Measurements from ENCODE around the gene GPAT3.
"Not testable (repeated sequence)": the region's sequence is repeated elsewhere in the genome, so short reads cannot be mapped to it uniquely, and the experiment has no call there.

GPAT3 gene

GRCh38 chr4:83503974-83504373, 31.9 kb upstream of the GPAT3 start:
- H3K4me2 ChIP-seq (ENCODE audit: low read length), result no peak overlapping the region
- no peaks in the 10 kb centered on the region for H3K27me3 ChIP-seq (ENCODE audit: control insufficient read depth, low read length)
- TF ChIP-seq CTCF (IDR thresholded peaks at IDR 0.05; ENCODE audit: low read depth, low read length, poor library complexity, severe bottlenecking) (no peak), EZH2phosphoT487 (IDR thresholded peaks at IDR 0.05; ENCODE audit: borderline replicate concordance, low read length) (no peak)
- no peaks in the 10 kb centered on the region for H3K9me3 ChIP-seq (ENCODE audit: control insufficient read depth, insufficient read depth, low read length)
- H3F3A ChIP-seq (ENCODE audit: control insufficient read depth, insufficient read depth), result no peaks in the 10 kb centered on the region
- no peaks in the 10 kb centered on the region for H4K20me1 ChIP-seq (ENCODE audit: control insufficient read depth, insufficient read depth, low read depth, low read length)
- no peaks in the 10 kb centered on the region for H3K9me2 ChIP-seq (replicated peaks; ENCODE audit: control insufficient read depth, low read length)
- no peaks in the 10 kb centered on the region for H3K36me3 ChIP-seq (ENCODE audit: control insufficient read depth, low read length)
- peaks cover 8% of the 10 kb centered on the region; the same call in 1 of the 2 replicates for H3K4me1 ChIP-seq (ENCODE audit: control insufficient read depth, low read length)
- no peak overlapping the region for H3K4me3 ChIP-seq (ENCODE audit: low read length)
- H3K79me2 ChIP-seq (ENCODE audit: control insufficient read depth, low read length), result no peaks in the 10 kb centered on the region
- H3K27ac ChIP-seq (ENCODE audit: low read depth, low read length), result no peak overlapping the region

- Histone ChIP-seq H3K4me2 (ENCODE audit: low read length) (no peak overlapping the region), H3K27ac (ENCODE audit: low read depth, low read length) (no peak overlapping the region), H3K79me2 (ENCODE audit: control insufficient read depth, low read length) (no peaks in the 10 kb centered on the region), H3K4me3 (ENCODE audit: low read length) (no peak overlapping the region), H4K20me1 (ENCODE audit: control insufficient read depth, insufficient read depth, low read depth, low read length) (no peaks in the 10 kb centered on the region), H3K36me3 (ENCODE audit: control insufficient read depth, low read length) (no peaks in the 10 kb centered on the region), H3K4me1 (ENCODE audit: control insufficient read depth, low read length) (peaks cover 8% of the 10 kb centered on the region; the same call in 1 of the 2 replicates), H3F3A (ENCODE audit: control insufficient read depth, insufficient read depth) (no peaks in the 10 kb centered on the region), H3K9me3 (ENCODE audit: control insufficient read depth, insufficient read depth, low read length) (no peaks in the 10 kb centered on the region), H3K9me2 (replicated peaks; ENCODE audit: control insufficient read depth, low read length) (no peaks in the 10 kb centered on the region), H3K27me3 (ENCODE audit: control insufficient read depth, low read length) (no peaks in the 10 kb centered on the region)
- no peak for TF ChIP-seq EZH2phosphoT487 (IDR thresholded peaks at IDR 0.05; ENCODE audit: borderline replicate concordance, low read length)
- no peak for TF ChIP-seq CTCF (IDR thresholded peaks at IDR 0.05; ENCODE audit: low read depth, low read length, poor library complexity, severe bottlenecking)
Observed at GRCh38 chr4:83504503-83504902, 31.4 kb upstream of the GPAT3 start.

GRCh38 chr4:83504996-83505395, 30.9 kb upstream of the GPAT3 start:
- Histone ChIP-seq H4K20me1 (ENCODE audit: control insufficient read depth, insufficient read depth, low read depth, low read length) (no peaks in the 10 kb centered on the region), H3K4me1 (ENCODE audit: control insufficient read depth, low read length) (peaks cover 8% of the 10 kb centered on the region; the same call in 1 of the 2 replicates), H3F3A (ENCODE audit: control insufficient read depth, insufficient read depth) (no peaks in the 10 kb centered on the region), H3K4me2 (ENCODE audit: low read length) (no peak overlapping the region), H3K79me2 (ENCODE audit: control insufficient read depth, low read length) (no peaks in the 10 kb centered on the region), H3K36me3 (ENCODE audit: control insufficient read depth, low read length) (no peaks in the 10 kb centered on the region), H3K27me3 (ENCODE audit: control insufficient read depth, low read length) (no peaks in the 10 kb centered on the region), H3K27ac (ENCODE audit: low read depth, low read length) (no peak overlapping the region), H3K9me2 (replicated peaks; ENCODE audit: control insufficient read depth, low read length) (no peaks in the 10 kb centered on the region), H3K9me3 (ENCODE audit: control insufficient read depth, insufficient read depth, low read length) (no peaks in the 10 kb centered on the region), H3K4me3 (ENCODE audit: low read length) (no peak overlapping the region)
- TF ChIP-seq CTCF (IDR thresholded peaks at IDR 0.05; ENCODE audit: low read depth, low read length, poor library complexity, severe bottlenecking) (no peak), EZH2phosphoT487 (IDR thresholded peaks at IDR 0.05; ENCODE audit: borderline replicate concordance, low read length) (no peak)

DNA sequence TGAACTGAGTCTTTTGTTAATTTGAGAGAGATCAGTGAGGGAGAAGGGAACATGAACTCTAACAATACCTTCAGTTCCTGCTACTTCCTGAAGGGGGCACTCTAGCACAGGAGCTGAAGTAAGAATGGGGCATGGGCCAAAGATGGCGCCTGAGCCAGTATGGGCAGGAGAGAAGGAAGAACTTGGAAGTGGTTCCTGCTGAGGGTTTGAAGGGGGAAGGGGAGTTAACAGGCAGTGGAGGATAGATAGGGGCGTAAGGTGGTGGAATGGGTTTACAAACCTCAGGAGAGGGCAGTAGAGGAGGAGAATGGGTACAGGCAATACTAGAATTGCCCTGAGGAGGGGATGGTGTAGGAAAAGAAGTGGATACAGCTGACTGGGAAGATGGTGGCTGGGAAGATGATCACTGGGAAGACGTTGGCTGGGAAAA, 26.7 kb upstream of the GPAT3 start:
- H3F3A ChIP-seq (ENCODE audit: control insufficient read depth, insufficient read depth); H3K4me2 ChIP-seq (ENCODE audit: low read length); H3K4me1 ChIP-seq (ENCODE audit: control insufficient read depth, low read length); H3K27me3 ChIP-seq (ENCODE audit: control insufficient read depth, low read length); H3K9me3 ChIP-seq (ENCODE audit: control insufficient read depth, insufficient read depth, low read length); H4K20me1 ChIP-seq (ENCODE audit: control insufficient read depth, insufficient read depth, low read depth, low read length); H3K36me3 ChIP-seq (ENCODE audit: control insufficient read depth, low read length); H3K79me2 ChIP-seq (ENCODE audit: control insufficient read depth, low read length); H3K4me3 ChIP-seq (ENCODE audit: low read length); H3K27ac ChIP-seq (ENCODE audit: low read depth, low read length); H3K9me2 ChIP-seq (replicated peaks; ENCODE audit: control insufficient read depth, low read length): not testable (repeated sequence)
- peak; percentile 77 for TF ChIP-seq CTCF (IDR thresholded peaks at IDR 0.05; ENCODE audit: low read depth, low read length, poor library complexity, severe bottlenecking)
